Measurements from ENCODE around the gene TNFRSF1A. TPM values are rescaled to one million over a fixed set of nuclear protein-coding genes. Genes with fewer than 3 reads are reported as not detected.

TNFRSF1A gene
- total RNA-seq, 1 experiment from 2014 or later, result 44.1 TPM

DNA sequence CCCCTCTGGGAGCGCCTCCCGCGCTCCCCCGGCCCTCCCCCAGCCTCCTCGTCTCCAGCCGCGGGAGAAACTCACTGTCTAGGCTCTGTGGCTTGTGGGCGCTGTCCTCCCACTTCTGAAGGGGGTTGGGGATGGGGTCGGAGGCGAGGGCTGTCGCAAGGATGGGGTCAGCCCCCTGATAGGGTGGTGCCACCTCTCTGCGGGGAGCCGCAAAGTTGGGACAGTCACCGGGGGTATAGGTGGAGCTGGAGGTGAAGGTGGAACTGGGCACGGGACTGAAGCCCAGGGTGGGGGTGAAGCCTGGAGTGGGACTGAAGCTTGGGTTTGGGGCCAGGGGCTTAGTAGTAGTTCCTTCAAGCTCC, 12.2 kb downstream of the TNFRSF1A start (continued):
- TF ChIP-seq ZNF263 (CRISPR knock-in tag; IDR thresholded peaks at IDR 0.05; ENCODE audit: low read depth), result no peak
- no peak for TF ChIP-seq AR (CRISPR knock-in tag; IDR thresholded peaks at IDR 0.05)
- no peak for TF ChIP-seq SMAD4 (CRISPR knock-in tag; IDR thresholded peaks at IDR 0.05)
- TF ChIP-seq, protein P1, sequence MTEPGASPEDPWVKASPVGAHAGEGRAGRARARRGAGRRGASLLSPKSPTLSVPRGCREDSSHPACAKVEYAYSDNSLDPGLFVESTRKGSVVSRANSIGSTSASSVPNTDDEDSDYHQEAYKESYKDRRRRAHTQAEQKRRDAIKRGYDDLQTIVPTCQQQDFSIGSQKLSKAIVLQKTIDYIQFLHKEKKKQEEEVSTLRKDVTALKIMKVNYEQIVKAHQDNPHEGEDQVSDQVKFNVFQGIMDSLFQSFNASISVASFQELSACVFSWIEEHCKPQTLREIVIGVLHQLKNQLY (CRISPR knock-in tag; IDR thresholded peaks at IDR 0.05), result no peak
- TF ChIP-seq OVOL2 (CRISPR knock-in tag; IDR thresholded peaks at IDR 0.05; ENCODE audit: borderline replicate concordance), result no peak
- TF ChIP-seq NFYB (CRISPR knock-in tag; conservative IDR thresholded peaks at IDR 0.05; ENCODE audit: low read depth), result no peak

- Mint-ChIP-seq H3K4me3 (no peak overlapping the region), H3K36me3 (peaks cover 43% of the 10 kb centered on the region), H3K27me3 (ENCODE audit: low read depth) (no peaks in the 10 kb centered on the region), H3K9me3 (no peaks in the 10 kb centered on the region), H3K27ac (no peak overlapping the region), H3K4me1 (peaks cover 39% of the 10 kb centered on the region)
- POLR2A ChIA-PET, result interaction anchor here (1.2 kb wide), 2 partner anchors 39 to 142 kb away, joined by 3 read pairs; partner anchors contain the start of gene VAMP1
- DNase-seq (ENCODE audit: low spot score), result peak; percentile 51
- CTCF ChIA-PET, result interaction anchor here (1.1 to 5.0 kb wide), 5 partner anchors 29 to 209 kb away, joined by 3 to 49 read pairs (median 6); no protein-coding TSS in a partner anchor
- ATAC-seq, result peak; percentile 43
- TF ChIP-seq HMGA2 (CRISPR knock-in tag; IDR thresholded peaks at IDR 0.05) (no peak), NFATC4 (CRISPR knock-in tag; IDR thresholded peaks at IDR 0.05) (no peak), MAX (CRISPR knock-in tag; IDR thresholded peaks at IDR 0.05) (peak; percentile 86; the same call in 1 of the 2 replicates), IRF2 (CRISPR knock-in tag; IDR thresholded peaks at IDR 0.05; ENCODE audit: borderline replicate concordance, low read depth) (no peak), FOXP1 (CRISPR knock-in tag; IDR thresholded peaks at IDR 0.05; ENCODE audit: borderline replicate concordance) (no peak; the same call in 1 of the 2 replicates), NFYB (CRISPR knock-in tag; conservative IDR thresholded peaks at IDR 0.05; ENCODE audit: low read depth) (no peak), MXD4 (CRISPR knock-in tag; IDR thresholded peaks at IDR 0.05; ENCODE audit: borderline replicate concordance) (no peak), ZBTB43 (CRISPR knock-in tag; IDR thresholded peaks at IDR 0.05) (no peak), GTF2I (CRISPR knock-in tag; conservative IDR thresholded peaks at IDR 0.05) (no peak), JAZF1 (CRISPR knock-in tag; IDR thresholded peaks at IDR 0.05) (no peak), E2F1 (CRISPR knock-in tag; IDR thresholded peaks at IDR 0.05) (no peak), CREM (CRISPR knock-in tag; IDR thresholded peaks at IDR 0.05) (no peak), CBFB (CRISPR knock-in tag; IDR thresholded peaks at IDR 0.05; ENCODE audit: low read depth) (0 out of 2 replicates have a peak, but pooled peaks have one; percentile 61), ZBTB21 (CRISPR knock-in tag; IDR thresholded peaks at IDR 0.05; ENCODE audit: borderline replicate concordance) (peak; percentile 54; the same call in 1 of the 2 replicates), ZNF219 (CRISPR knock-in tag; IDR thresholded peaks at IDR 0.05; ENCODE audit: borderline replicate concordance) (no peak), SMAD3 (CRISPR knock-in tag; IDR thresholded peaks at IDR 0.05; ENCODE audit: borderline replicate concordance) (no peak), FOXP4 (CRISPR knock-in tag; IDR thresholded peaks at IDR 0.05) (peak; percentile 73; the same call in 1 of the 2 replicates), NR2C2 (CRISPR knock-in tag; IDR thresholded peaks at IDR 0.05) (no peak)
These were observed 12.8 kb downstream of the TNFRSF1A start for GRCh38 chr12:6328945-6329702.
